Gastrocnemius medialis (tissue), 4 donors: ENCODE measurements around the gene XXYLT1. TPM values are rescaled to one million over a fixed set of nuclear protein-coding genes. Genes with fewer than 3 reads are reported as not detected.

Experiments used
- ATAC-seq, 2 donors: fragments of 150-250 bp; one replicate each; pipeline ENCODE4 v1.9.1; 2016
- DNase-seq, 2 donors: peaks; one replicate each; pipeline ENCODE4 v3.0.0-alpha.2; 2019
- H3K27ac ChIP-seq, 4 donors: fragments of 200-600 bp; sonication (generic); 1 replicate in 1 of 4; 2 replicates in 3 of 4; pipeline ENCODE4 v1.5.1; 2016 to 2018; ENCODE audit warnings: mild to moderate bottlenecking in 2 of 4, moderate library complexity in 1 of 4
- H3K27me3 ChIP-seq, 3 donors: fragments of 200-600 bp; sonication (generic) in 2 of 3; 1 replicate in 1 of 3; 2 replicates in 2 of 3; pipeline versions ENCODE4 v1.5.1 to v1.6.0; 2016 to 2019; ENCODE audit warnings: mild to moderate bottlenecking in 1 of 3, moderate library complexity in 1 of 3
- H3K36me3 ChIP-seq, 2 donors: fragments of 200-600 bp; sonication (generic) in 1 of 2; one replicate each; pipeline ENCODE4 v1.5.1; 2017 to 2018
- H3K4me1 ChIP-seq, 2 donors: fragments of 200-600 bp; sonication (generic) in 1 of 2; one replicate each; pipeline ENCODE4 v1.5.1; 2016 to 2017; ENCODE audit warnings: mild to moderate bottlenecking in 2 of 2
- H3K4me3 ChIP-seq, 4 donors: fragments of 200-600 bp; sonication (generic) in 3 of 4; 1 replicate in 1 of 4; 2 replicates in 3 of 4; pipeline ENCODE4 v1.5.1; 2016 to 2019; ENCODE audit warnings: mild to moderate bottlenecking in 2 of 4
- H3K9me3 ChIP-seq, 3 donors: fragments of 200-600 bp; sonication (generic) in 2 of 3; 1 replicate in 1 of 3; 2 replicates in 2 of 3; pipeline ENCODE4 v1.5.1; 2016 to 2019
- CTCF ChIP-seq, 5 experiments: fragments of 450-650 bp in 3 of 5; fragments of 200-600 bp in 2 of 5; sonication (generic) in 2 of 5; IDR thresholded peaks in 4 of 5; conservative IDR thresholded peaks in 1 of 5; 1 replicate in 4 of 5; 2 replicates in 1 of 5; pipeline ENCODE4 v1.5.1; 2016 to 2019; ENCODE audit warnings: antibody characterized with exemption in 5 of 5, mild to moderate bottlenecking in 3 of 5, moderate library complexity in 3 of 5
- POLR2A ChIP-seq, 2 donors: fragments of 450-650 bp; IDR thresholded peaks; one replicate each; pipeline ENCODE4 v1.6.1; 2017; ENCODE audit warnings: antibody characterized with exemption in 2 of 2, mild to moderate bottlenecking in 2 of 2, moderate library complexity in 2 of 2
- in situ Hi-C, 4 donors: fragments of 200-750 bp; cut with MboI; loops; one replicate each; pipeline versions ENCODE4 v1.15.0 to v1.8.0; 2017; ENCODE audit warnings: low sequenced_read_pairs in 4 of 4
- intact Hi-C: fragments of 100-400 bp; cut with DNase I; formaldehyde crosslinking; loops from one replicate; pipeline ENCODE4 v1.15.1; 2023; ENCODE audit warnings: low total_unique reads
- total RNA-seq, 4 donors: library from RNA; depleted of rRNA; stranded (reverse); fragments of >200 nt; gene quantifications; one replicate each; pipeline versions ENCODE4 v1.1.0 to v1.2.3, GENCODE V29; 2016

The XXYLT1 gene
- total RNA-seq, 4 donors from 2014 or later: 0.87 to 3.1 (median 1.3) TPM

GRCh38 chr3:195142519-195142918, 128.4 kb downstream of the XXYLT1 start:
- Histone ChIP-seq H3K27ac (no peak overlapping the region), H3K4me3 (no peak overlapping the region), H3K9me3 (no peaks in the 10 kb centered on the region), H3K36me3 (no peaks in the 10 kb centered on the region), H3K27me3 (no peaks in the 10 kb centered on the region), H3K4me1 (no peaks in the 10 kb centered on the region)
- in situ Hi-C loops: loop anchor here in 1 of 4 donors (25.0 kb wide), 1 partner anchor 370 kb away; no protein-coding TSS in a partner anchor
- intact Hi-C loops: no loop called here
- TF ChIP-seq POLR2A (IDR thresholded peaks at IDR 0.05) (no peak), CTCF (IDR thresholded peaks at IDR 0.05 in 4 of 5, conservative IDR thresholded peaks at IDR 0.05 in 1 of 5) (no peak)
- ATAC-seq (no peak), DNase-seq (no peak)

- Histone ChIP-seq H3K27ac (no peak overlapping the region), H3K36me3 (no peaks in the 10 kb centered on the region), H3K4me1 (no peaks in the 10 kb centered on the region), H3K9me3 (no peaks in the 10 kb centered on the region), H3K4me3 (no peak overlapping the region), H3K27me3 (no peaks in the 10 kb centered on the region)
- DNase-seq (no peak), ATAC-seq (no peak)
- in situ Hi-C loops (loop anchor here in 1 of 4 donors (25.0 kb wide), 1 partner anchor 371 kb away; no protein-coding TSS in a partner anchor), intact Hi-C loops (no loop called here)
- TF ChIP-seq CTCF (IDR thresholded peaks at IDR 0.05 in 4 of 5, conservative IDR thresholded peaks at IDR 0.05 in 1 of 5) (no peak), POLR2A (IDR thresholded peaks at IDR 0.05) (no peak)
Observed at GRCh38 chr3:195140816-195141793, 129.9 kb downstream of the XXYLT1 start.

GRCh38 chr3:195140410-195140809, 130.5 kb downstream of the XXYLT1 start:
- TF ChIP-seq CTCF (IDR thresholded peaks at IDR 0.05 in 4 of 5, conservative IDR thresholded peaks at IDR 0.05 in 1 of 5): no peak
- TF ChIP-seq POLR2A (IDR thresholded peaks at IDR 0.05): no peak
- Histone ChIP-seq H3K36me3 (no peaks in the 10 kb centered on the region), H3K4me3 (no peak overlapping the region), H3K27ac (no peak overlapping the region), H3K9me3 (no peaks in the 10 kb centered on the region), H3K27me3 (no peaks in the 10 kb centered on the region), H3K4me1 (no peaks in the 10 kb centered on the region)
- DNase-seq (no peak), ATAC-seq (no peak)
- intact Hi-C loops (no loop called here), in situ Hi-C loops (loop anchor here in 1 of 4 donors (25.0 kb wide), 1 partner anchor 372 kb away; no protein-coding TSS in a partner anchor)

- Histone ChIP-seq H3K27ac (no peak overlapping the region), H3K4me3 (no peak overlapping the region), H3K27me3 (no peaks in the 10 kb centered on the region), H3K4me1 (no peaks in the 10 kb centered on the region), H3K9me3 (no peaks in the 10 kb centered on the region), H3K36me3 (no peaks in the 10 kb centered on the region)
- ATAC-seq (no peak), DNase-seq (no peak)
- intact Hi-C loops (no loop called here), in situ Hi-C loops (loop anchor here in 1 of 4 donors (25.0 kb wide), 1 partner anchor 372 kb away; no protein-coding TSS in a partner anchor)
- TF ChIP-seq CTCF (IDR thresholded peaks at IDR 0.05 in 4 of 5, conservative IDR thresholded peaks at IDR 0.05 in 1 of 5): no peak
- TF ChIP-seq POLR2A (IDR thresholded peaks at IDR 0.05): no peak
Observed at GRCh38 chr3:195139876-195140240, 131.1 kb downstream of the XXYLT1 start.
